ENCODE data around the gene GRM7. TPM values are rescaled to one million over a fixed set of nuclear protein-coding genes. Genes with fewer than 3 reads are reported as not detected.

GRM7 gene
- total RNA-seq, 4 donors from 2014 or later, result not detected

DNA sequence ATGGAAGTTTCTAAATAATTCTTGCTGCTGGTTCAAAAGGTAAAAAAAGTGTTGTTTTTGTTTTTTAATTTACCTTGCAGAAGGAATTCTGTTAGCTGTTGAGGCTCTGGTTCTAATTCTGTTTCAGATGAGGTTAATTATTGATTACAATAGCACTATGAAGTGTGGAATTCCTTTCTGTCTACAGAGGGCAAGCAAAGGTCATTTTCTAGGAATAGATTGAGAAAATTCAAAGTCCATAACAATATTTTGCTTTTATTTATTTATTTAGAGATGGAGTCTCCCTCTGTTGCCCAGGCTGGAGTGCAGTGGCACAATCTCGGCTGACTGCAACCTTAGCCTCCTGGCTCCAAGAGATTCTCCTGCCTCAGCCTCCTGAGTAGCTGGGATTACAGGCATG, 789.6 kb downstream of the GRM7 start:
- Histone ChIP-seq H3K27ac (no peak overlapping the region), H3K4me3 (no peak overlapping the region), H3K4me1 (no peaks in the 10 kb centered on the region), H3K9me3 (no peaks in the 10 kb centered on the region), H3K36me3 (no peaks in the 10 kb centered on the region), H3K27me3 (no peaks in the 10 kb centered on the region)
- intact Hi-C loops (cut with DNase I; ENCODE audit: low total_unique reads) (no loop called here), in situ Hi-C loops (cut with MboI; ENCODE audit: low sequenced_read_pairs in 4 of 4) (no loop called here)
- TF ChIP-seq POLR2A (IDR thresholded peaks at IDR 0.05), result no peak
- TF ChIP-seq, protein P1, sequence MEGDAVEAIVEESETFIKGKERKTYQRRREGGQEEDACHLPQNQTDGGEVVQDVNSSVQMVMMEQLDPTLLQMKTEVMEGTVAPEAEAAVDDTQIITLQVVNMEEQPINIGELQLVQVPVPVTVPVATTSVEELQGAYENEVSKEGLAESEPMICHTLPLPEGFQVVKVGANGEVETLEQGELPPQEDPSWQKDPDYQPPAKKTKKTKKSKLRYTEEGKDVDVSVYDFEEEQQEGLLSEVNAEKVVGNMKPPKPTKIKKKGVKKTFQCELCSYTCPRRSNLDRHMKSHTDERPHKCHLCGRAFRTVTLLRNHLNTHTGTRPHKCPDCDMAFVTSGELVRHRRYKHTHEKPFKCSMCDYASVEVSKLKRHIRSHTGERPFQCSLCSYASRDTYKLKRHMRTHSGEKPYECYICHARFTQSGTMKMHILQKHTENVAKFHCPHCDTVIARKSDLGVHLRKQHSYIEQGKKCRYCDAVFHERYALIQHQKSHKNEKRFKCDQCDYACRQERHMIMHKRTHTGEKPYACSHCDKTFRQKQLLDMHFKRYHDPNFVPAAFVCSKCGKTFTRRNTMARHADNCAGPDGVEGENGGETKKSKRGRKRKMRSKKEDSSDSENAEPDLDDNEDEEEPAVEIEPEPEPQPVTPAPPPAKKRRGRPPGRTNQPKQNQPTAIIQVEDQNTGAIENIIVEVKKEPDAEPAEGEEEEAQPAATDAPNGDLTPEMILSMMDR (IDR thresholded peaks at IDR 0.05 in 4 of 5, conservative IDR thresholded peaks at IDR 0.05 in 1 of 5), result no peak
- DNase-seq (no peak), ATAC-seq (no peak)

DNA sequence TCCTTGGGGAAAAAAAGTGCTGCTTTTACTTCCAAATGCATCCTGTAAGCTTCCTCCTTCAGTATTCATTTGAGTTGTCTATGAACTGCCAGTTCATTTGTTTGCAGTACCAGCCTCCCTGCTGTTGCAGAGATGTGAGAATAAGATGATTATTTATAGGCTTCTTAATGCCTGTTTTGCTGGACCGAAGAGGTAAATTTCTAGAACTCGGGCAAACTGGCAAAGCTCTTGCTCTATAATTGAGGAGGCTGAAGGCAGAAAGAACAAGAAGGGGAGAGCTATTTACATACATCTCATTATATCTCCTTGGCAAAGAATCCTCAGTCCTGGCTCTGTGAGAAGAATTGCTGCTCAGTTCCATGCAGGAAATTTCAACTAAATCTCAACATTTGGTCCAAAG, 790.4 kb downstream of the GRM7 start:
- Histone ChIP-seq H3K27me3 (no peaks in the 10 kb centered on the region), H3K36me3 (no peaks in the 10 kb centered on the region), H3K4me1 (no peaks in the 10 kb centered on the region), H3K4me3 (no peak overlapping the region), H3K27ac (no peak overlapping the region), H3K9me3 (no peaks in the 10 kb centered on the region)
- in situ Hi-C loops (cut with MboI; ENCODE audit: low sequenced_read_pairs in 4 of 4), result no loop called here
- intact Hi-C loops (cut with DNase I; ENCODE audit: low total_unique reads), result no loop called here
- TF ChIP-seq, protein P1 (IDR thresholded peaks at IDR 0.05 in 4 of 5, conservative IDR thresholded peaks at IDR 0.05 in 1 of 5), result no peak
- TF ChIP-seq POLR2A (IDR thresholded peaks at IDR 0.05), result no peak
- DNase-seq (no peak), ATAC-seq (no peak)

DNA sequence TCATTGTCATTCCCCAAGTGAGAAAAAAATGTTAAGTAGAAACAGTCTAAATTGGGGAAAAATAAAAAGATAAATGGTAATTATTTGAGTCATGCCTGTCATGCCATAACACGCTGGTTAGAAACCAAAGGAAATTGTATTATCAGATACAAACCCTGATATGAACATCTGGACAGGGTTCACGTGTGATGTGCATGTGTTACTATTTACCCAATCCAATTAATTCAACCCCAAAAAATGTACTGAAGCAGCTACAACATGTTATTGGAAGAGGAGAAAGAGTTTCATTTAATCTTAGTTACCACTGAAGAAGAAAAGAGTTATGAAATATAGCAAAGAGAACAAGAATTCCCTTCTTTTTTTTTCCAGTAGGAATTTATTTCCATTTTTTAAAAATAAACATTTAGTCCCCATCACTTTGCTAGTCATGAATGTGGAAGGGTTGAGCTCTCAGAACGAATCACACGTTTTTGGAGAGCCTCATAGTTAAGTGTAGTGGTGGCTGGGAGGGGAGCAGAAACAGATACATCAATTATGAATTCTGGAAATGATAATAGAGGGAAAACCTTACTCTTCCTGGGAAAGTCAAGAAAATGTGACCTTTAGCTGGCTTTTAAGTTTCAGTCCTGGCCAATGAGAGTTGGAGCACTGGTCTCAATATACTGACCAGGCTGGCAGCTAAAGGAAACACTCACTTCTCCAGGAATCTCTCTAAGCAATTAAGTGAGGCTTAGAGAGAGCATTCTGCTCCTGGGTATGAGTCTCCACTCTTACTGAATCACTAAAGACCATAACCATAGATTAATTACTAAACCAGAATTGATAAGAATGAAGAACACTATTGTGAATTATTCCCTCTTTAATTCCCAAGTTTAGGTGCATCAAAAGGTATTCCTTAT, 796.5 kb downstream of the GRM7 start:
- H3K4me3 ChIP-seq, result no peak overlapping the region
- intact Hi-C loops (cut with DNase I; ENCODE audit: low total_unique reads) (no loop called here), in situ Hi-C loops (cut with MboI; ENCODE audit: low sequenced_read_pairs in 4 of 4) (no loop called here)
- no peaks in the 10 kb centered on the region for H3K27me3 ChIP-seq
- TF ChIP-seq, protein P1 (IDR thresholded peaks at IDR 0.05 in 4 of 5, conservative IDR thresholded peaks at IDR 0.05 in 1 of 5), result no peak
- TF ChIP-seq POLR2A (IDR thresholded peaks at IDR 0.05), result no peak
- ATAC-seq, result no peak
- H3K27ac ChIP-seq, result no peak overlapping the region
- no peaks in the 10 kb centered on the region for H3K36me3 ChIP-seq
- DNase-seq, result no peak
- H3K9me3 ChIP-seq, result no peaks in the 10 kb centered on the region
- no peaks in the 10 kb centered on the region for H3K4me1 ChIP-seq

DNA sequence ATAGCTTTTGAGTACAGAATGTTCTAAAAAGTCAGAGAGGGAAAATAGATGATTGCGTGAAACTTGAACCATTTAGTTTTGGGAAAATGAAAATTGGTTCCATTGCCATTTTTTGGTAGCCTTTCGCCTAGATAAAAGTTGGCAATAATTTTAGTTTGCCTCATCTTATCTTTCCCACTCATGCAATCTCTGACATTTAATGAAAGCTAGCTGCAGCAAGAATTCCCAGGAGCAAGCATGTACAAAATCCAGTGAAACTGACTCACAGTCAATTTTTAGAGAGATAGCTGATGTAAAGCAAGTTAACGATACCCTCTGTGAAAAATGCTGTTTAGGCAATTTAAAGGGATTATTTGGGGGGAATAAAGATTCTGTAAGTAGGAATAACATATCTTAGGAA, 797.4 kb downstream of the GRM7 start:
- no peaks in the 10 kb centered on the region for H3K4me1 ChIP-seq
- no peak for ATAC-seq
- intact Hi-C loops (cut with DNase I; ENCODE audit: low total_unique reads), result no loop called here
- no peaks in the 10 kb centered on the region for H3K36me3 ChIP-seq
- in situ Hi-C loops (cut with MboI; ENCODE audit: low sequenced_read_pairs in 4 of 4), result no loop called here
- DNase-seq, result no peak
- H3K9me3 ChIP-seq, result no peaks in the 10 kb centered on the region
- no peak overlapping the region for H3K27ac ChIP-seq
- no peaks in the 10 kb centered on the region for H3K27me3 ChIP-seq
- no peak overlapping the region for H3K4me3 ChIP-seq
- no peak for TF ChIP-seq POLR2A (IDR thresholded peaks at IDR 0.05)

DNA sequence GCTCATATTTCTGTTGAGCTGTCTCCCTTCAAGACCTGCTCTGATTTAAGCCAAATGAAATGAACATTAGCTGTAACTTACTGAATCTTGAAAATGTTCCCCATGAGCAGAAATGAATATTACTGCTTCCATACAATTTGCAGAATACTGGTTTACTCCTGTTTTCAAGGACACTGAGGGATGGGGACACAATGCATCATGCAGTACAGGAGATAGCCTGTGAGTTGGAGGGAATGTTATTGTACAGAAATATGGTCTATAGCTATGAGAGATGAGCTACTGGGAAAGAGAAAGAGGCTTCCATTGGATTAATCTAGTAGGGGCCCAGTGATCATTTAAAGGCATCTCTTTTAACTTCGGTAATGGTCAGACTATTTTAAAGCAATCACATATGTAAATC, 798.2 kb downstream of the GRM7 start:
- no peak overlapping the region for H3K4me3 ChIP-seq
- intact Hi-C loops (cut with DNase I; ENCODE audit: low total_unique reads), result no loop called here
- DNase-seq, result no peak
- no peaks in the 10 kb centered on the region for H3K27me3 ChIP-seq
- TF ChIP-seq, protein P1 (IDR thresholded peaks at IDR 0.05 in 4 of 5, conservative IDR thresholded peaks at IDR 0.05 in 1 of 5), result no peak
- no peak for TF ChIP-seq POLR2A (IDR thresholded peaks at IDR 0.05)
- no peaks in the 10 kb centered on the region for H3K9me3 ChIP-seq
- H3K27ac ChIP-seq, result no peak overlapping the region
- H3K36me3 ChIP-seq, result no peaks in the 10 kb centered on the region
- no peak for ATAC-seq
- in situ Hi-C loops (cut with MboI; ENCODE audit: low sequenced_read_pairs in 4 of 4), result no loop called here
- no peaks in the 10 kb centered on the region for H3K4me1 ChIP-seq

Data from gastrocnemius medialis (tissue), 4 donors.